Endothelial cell (in vitro differentiated cells): ENCODE results near the gene PSMA7. TPM values are rescaled to one million over a fixed set of nuclear protein-coding genes. Genes with fewer than 3 reads are reported as not detected.
A peak's percentile ranks its signal among the peaks of the same experiment; 100 is the strongest.

Experiments used
- DNase-seq: peaks from one replicate; pipeline ENCODE4 v3.0.0; 2021; ENCODE audit warnings: low spot score
- H3K27ac Mint-ChIP-seq: one replicate; pipeline ENCODE4 v1.8.0; 2021; ENCODE audit warnings: mixed read lengths, inconsistent platforms; ENCODE audit not compliant: unreplicated experiment
- H3K27me3 Mint-ChIP-seq: one replicate; pipeline ENCODE4 v1.8.0; 2021; ENCODE audit warnings: mild to moderate bottlenecking, moderate library complexity, mixed read lengths, inconsistent platforms; ENCODE audit not compliant: unreplicated experiment
- H3K36me3 Mint-ChIP-seq: one replicate; pipeline ENCODE4 v1.8.0; 2021; ENCODE audit warnings: mild to moderate bottlenecking, low read depth, mixed read lengths, inconsistent platforms; ENCODE audit not compliant: unreplicated experiment
- H3K4me1 Mint-ChIP-seq: one replicate; pipeline ENCODE4 v1.8.0; 2021; ENCODE audit warnings: mild to moderate bottlenecking, mixed read lengths, inconsistent platforms; ENCODE audit not compliant: unreplicated experiment
- H3K4me3 Mint-ChIP-seq: one replicate; pipeline ENCODE4 v1.8.0; 2021; ENCODE audit warnings: mild to moderate bottlenecking, mixed read lengths, inconsistent platforms; ENCODE audit not compliant: unreplicated experiment
- H3K9me3 Mint-ChIP-seq: one replicate; pipeline ENCODE4 v1.8.0; 2021; ENCODE audit warnings: mixed read lengths, inconsistent platforms; ENCODE audit not compliant: unreplicated experiment
- total RNA-seq: library from RNA; stranded (reverse); fragmentation: NEBNext Ultra II Directional; extraction: Animal tissue kit (Norgen Biotek cat#: 25700); gene quantifications from one replicate; pipeline ENCODE4 v1.2.1, GENCODE V29; 2021; ENCODE audit not compliant: unreplicated experiment
- TF ChIP-seq, protein P1 (sequence below): fragments of 200-600 bp; sonication (generic); IDR thresholded peaks from one replicate; pipeline ENCODE4 v1.5.0; 2021; ENCODE audit warnings: antibody characterized with exemption; ENCODE audit not compliant: unreplicated experiment

PSMA7 gene
- total RNA-seq, 1 donor from 2014 or later, result 302 TPM

GRCh38 chr20:62142252-62143080 is 728 bp downstream of the PSMA7 start:
- Mint-ChIP-seq H3K4me1 (peaks cover 31% of the 10 kb centered on the region), H3K4me3 (peak overlapping the region; percentile 98), H3K27me3 (peaks cover 25% of the 10 kb centered on the region), H3K9me3 (no peaks in the 10 kb centered on the region), H3K27ac (peak overlapping the region; percentile 95), H3K36me3 (peaks cover 31% of the 10 kb centered on the region)
- peak; percentile 35 for DNase-seq
- TF ChIP-seq, protein P1, sequence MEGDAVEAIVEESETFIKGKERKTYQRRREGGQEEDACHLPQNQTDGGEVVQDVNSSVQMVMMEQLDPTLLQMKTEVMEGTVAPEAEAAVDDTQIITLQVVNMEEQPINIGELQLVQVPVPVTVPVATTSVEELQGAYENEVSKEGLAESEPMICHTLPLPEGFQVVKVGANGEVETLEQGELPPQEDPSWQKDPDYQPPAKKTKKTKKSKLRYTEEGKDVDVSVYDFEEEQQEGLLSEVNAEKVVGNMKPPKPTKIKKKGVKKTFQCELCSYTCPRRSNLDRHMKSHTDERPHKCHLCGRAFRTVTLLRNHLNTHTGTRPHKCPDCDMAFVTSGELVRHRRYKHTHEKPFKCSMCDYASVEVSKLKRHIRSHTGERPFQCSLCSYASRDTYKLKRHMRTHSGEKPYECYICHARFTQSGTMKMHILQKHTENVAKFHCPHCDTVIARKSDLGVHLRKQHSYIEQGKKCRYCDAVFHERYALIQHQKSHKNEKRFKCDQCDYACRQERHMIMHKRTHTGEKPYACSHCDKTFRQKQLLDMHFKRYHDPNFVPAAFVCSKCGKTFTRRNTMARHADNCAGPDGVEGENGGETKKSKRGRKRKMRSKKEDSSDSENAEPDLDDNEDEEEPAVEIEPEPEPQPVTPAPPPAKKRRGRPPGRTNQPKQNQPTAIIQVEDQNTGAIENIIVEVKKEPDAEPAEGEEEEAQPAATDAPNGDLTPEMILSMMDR, result no peak

GRCh38 chr20:62141397-62142251 is 1.6 kb downstream of the PSMA7 start:
- H3K4me3 Mint-ChIP-seq, result peak overlapping the region; percentile 98
- H3K27me3 Mint-ChIP-seq, result peaks cover 21% of the 10 kb centered on the region
- H3K27ac Mint-ChIP-seq, result peak overlapping the region; percentile 95
- no peak for DNase-seq
- TF ChIP-seq, protein P1, result no peak
- H3K4me1 Mint-ChIP-seq, result peaks cover 31% of the 10 kb centered on the region
- H3K36me3 Mint-ChIP-seq, result peaks cover 38% of the 10 kb centered on the region
- no peaks in the 10 kb centered on the region for H3K9me3 Mint-ChIP-seq

DNA sequence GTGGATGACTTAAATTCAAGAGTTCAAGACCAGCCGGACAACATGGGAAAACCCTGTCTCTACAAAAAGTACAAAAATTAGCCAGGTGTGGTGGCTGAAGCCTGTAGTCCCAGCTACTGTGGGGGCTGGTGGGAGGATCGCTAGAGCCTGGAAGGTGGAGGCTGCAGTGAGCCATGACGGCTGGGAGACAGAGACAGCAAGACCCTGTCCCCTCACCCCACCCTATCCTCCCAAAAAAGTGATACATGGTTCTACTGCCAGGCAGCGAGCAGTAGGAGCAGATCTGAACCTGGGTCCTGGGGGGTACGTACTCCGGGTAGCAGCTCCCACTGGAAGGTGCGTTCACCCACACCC is 2.2 kb downstream of the PSMA7 start:
- Mint-ChIP-seq H3K36me3 (peaks cover 44% of the 10 kb centered on the region), H3K4me3 (peak overlapping the region; percentile 98), H3K27ac (peak overlapping the region; percentile 45), H3K9me3 (no peaks in the 10 kb centered on the region), H3K4me1 (peaks cover 31% of the 10 kb centered on the region), H3K27me3 (peaks cover 21% of the 10 kb centered on the region)
- TF ChIP-seq, protein P1, result no peak
- DNase-seq, result no peak

GRCh38 chr20:62139636-62140035 is 3.6 kb downstream of the PSMA7 start:
- H3K27me3 Mint-ChIP-seq, result peaks cover 18% of the 10 kb centered on the region
- H3K4me3 Mint-ChIP-seq, result peak overlapping the region; percentile 49
- H3K4me1 Mint-ChIP-seq, result peaks cover 21% of the 10 kb centered on the region
- no peak for DNase-seq
- TF ChIP-seq, protein P1, result no peak
- H3K9me3 Mint-ChIP-seq, result no peaks in the 10 kb centered on the region
- H3K36me3 Mint-ChIP-seq, result peaks cover 47% of the 10 kb centered on the region
- H3K27ac Mint-ChIP-seq, result peak overlapping the region; percentile 42
